Measurements from ENCODE around the gene NES. TPM values are rescaled to one million over a fixed set of nuclear protein-coding genes. Genes with fewer than 3 reads are reported as not detected.

Gene NES, protein sequence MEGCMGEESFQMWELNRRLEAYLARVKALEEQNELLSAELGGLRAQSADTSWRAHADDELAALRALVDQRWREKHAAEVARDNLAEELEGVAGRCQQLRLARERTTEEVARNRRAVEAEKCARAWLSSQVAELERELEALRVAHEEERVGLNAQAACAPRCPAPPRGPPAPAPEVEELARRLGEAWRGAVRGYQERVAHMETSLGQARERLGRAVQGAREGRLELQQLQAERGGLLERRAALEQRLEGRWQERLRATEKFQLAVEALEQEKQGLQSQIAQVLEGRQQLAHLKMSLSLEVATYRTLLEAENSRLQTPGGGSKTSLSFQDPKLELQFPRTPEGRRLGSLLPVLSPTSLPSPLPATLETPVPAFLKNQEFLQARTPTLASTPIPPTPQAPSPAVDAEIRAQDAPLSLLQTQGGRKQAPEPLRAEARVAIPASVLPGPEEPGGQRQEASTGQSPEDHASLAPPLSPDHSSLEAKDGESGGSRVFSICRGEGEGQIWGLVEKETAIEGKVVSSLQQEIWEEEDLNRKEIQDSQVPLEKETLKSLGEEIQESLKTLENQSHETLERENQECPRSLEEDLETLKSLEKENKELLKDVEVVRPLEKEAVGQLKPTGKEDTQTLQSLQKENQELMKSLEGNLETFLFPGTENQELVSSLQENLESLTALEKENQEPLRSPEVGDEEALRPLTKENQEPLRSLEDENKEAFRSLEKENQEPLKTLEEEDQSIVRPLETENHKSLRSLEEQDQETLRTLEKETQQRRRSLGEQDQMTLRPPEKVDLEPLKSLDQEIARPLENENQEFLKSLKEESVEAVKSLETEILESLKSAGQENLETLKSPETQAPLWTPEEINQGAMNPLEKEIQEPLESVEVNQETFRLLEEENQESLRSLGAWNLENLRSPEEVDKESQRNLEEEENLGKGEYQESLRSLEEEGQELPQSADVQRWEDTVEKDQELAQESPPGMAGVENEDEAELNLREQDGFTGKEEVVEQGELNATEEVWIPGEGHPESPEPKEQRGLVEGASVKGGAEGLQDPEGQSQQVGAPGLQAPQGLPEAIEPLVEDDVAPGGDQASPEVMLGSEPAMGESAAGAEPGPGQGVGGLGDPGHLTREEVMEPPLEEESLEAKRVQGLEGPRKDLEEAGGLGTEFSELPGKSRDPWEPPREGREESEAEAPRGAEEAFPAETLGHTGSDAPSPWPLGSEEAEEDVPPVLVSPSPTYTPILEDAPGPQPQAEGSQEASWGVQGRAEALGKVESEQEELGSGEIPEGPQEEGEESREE (N-terminal part only)
- 30.5 and 35.0 TPM in 2 replicates for total RNA-seq

DNA sequence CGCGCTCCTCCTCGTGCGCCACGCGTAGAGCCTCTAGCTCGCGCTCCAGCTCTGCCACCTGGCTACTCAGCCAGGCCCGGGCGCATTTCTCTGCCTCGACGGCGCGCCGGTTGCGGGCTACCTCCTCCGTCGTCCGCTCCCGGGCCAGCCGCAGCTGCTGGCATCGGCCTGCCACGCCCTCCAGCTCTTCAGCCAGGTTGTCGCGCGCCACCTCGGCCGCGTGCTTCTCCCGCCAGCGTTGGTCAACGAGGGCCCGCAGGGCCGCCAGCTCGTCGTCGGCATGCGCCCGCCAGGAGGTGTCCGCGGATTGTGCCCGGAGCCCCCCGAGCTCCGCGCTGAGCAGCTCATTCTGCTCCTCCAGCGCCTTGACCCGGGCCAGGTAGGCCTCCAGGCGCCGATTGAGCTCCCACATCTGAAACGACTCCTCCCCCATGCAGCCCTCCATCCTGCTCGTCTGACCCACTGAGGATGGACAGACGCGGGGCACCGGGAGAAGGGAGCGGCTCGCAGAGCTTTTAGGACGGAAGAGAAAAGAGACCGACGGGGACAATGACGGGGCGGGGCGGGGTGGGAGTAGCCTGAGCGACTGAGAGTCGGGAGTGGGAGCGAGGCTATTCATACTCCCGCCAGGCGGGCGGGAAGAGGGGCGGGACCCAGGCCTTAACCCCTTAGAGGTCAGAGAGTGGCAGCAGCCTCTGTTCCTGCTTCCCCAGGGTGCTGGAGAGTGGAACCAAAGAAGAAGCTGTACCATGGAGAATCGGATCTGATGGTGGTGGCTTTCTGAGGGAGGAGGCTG is at the start of gene NES:
TSS of gene NES (minus strand) at position 588 of the 796 bp plus-strand sequence. CDS start at position 445, 143 bp downstream.

DNA sequence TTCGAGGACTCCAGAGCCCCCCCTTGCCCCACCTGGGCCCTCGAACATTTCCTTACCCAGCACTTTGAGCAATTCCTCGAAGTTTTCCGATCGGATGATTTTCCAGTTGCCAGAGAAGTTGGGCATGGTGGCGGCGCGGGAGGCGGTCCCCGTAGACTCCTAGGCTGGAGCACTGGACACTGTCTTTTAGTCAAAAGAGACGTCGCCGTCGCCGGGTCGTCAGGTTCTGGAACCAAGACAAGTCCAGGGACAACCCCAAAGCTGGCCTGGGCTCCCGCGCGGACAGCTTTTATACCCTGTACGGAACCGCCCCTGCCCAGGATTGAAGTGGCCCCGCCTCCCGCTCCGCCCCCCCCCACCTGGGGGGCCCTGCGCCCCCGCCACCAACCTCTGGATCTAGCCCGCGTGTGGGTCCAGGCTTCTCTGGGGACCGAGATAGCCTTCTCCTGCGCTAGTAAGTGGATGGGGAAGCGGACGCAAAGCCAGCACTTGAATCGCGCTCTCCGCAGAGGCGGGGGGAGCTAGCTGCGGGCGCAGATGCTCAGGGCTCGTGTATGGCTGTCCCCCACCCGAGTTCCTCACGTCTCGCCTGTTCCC is 28.2 kb upstream of the NES start, which contains the start of gene CRABP2:
TSS of gene CRABP2 (minus strand) at position 263 of the 597 bp plus-strand sequence. CDS start at position 126, 137 bp downstream.

DNA sequence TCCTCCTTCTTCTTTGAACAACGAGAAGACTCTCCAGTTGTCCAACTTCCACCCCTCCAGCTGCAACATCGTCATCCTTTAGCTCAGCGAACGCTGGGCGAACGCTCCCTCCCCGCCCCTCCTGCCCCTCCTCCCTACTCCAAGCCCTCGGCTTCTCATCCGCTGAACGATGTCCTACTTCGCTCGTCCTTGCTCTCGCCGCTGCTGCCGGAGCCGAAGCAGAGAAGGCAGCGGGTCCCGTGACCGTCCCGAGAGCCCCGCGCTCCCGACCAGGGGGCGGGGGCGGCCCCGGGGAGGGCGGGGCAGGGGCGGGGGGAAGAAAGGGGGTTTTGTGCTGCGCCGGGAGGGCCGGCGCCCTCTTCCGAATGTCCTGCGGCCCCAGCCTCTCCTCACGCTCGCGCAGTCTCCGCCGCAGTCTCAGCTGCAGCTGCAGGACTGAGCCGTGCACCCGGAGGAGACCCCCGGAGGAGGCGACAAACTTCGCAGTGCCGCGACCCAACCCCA is 35.4 kb downstream of the NES start, which contains the start of gene BCAN:
TSS of gene BCAN (plus strand) at position 357 of the 504 bp plus-strand sequence. CDS start 3,938 bp downstream, outside the sequence.

DNA sequence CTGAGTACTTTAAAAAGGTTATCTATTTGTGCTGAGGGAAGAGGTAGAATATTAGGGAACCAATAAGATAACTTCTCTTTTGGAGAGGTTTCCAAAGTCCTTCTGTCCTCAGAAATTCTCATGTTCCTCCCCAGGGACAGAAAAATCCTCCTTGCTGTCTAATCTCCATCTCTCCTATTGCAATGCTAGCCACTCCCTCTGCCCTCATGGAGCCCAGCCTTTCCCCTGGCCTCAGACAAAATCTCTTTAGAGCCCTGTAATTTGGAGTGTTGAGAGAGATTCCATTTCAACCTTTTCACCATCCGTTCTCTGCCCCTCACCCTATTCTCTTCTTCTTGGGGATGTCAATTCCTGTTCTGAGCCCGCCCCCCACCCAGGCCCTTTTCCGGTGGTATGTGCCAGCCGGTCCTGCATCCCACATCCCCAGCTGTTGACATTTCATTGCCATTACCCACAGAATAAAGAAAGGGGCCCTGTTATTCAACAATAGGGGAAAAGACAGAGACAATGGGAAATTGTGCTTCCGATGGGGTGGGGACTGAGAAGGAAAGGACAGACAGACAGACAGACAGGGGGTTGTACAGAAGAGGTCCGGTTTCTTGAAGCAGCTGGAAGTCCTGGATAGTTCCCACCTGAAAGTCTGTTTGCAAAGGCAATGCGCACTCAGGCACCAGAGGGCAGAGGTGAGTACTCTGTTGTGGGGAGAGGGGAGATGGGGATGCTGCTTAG is 58.2 kb downstream of the NES start, which contains the start of gene HAPLN2:
TSS of gene HAPLN2 (plus strand) at position 563 of the 729 bp plus-strand sequence. CDS start 4,076 bp downstream, outside the sequence.

Other genes starting within 250 kb of the NES start
- 11.4 and 18.0 TPM in 2 replicates for gene MEF2D, start 176.6 kb downstream of the NES start, total RNA-seq
- 48.9 and 50.9 TPM in 2 replicates for gene IQGAP3, start 104.8 kb downstream of the NES start, total RNA-seq
- not detected in 2 replicates for gene TTC24, start 97.7 kb downstream of the NES start, total RNA-seq
- gene NAXE, start 85.6 kb downstream of the NES start, total RNA-seq: 110 and 113 TPM in 2 replicates
- gene GPATCH4, start 75.9 kb downstream of the NES start, total RNA-seq: 15.8 and 16.9 TPM in 2 replicates
- gene HAPLN2, start 58.0 kb downstream of the NES start, total RNA-seq: not detected in 2 replicates
- gene BCAN, start 35.3 kb downstream of the NES start, total RNA-seq: not detected in 2 replicates
- gene CRABP2, start 28.2 kb upstream of the NES start, total RNA-seq: 32.1 and 50.8 TPM in 2 replicates
- 11.0 and 11.6 TPM in 2 replicates for gene METTL25B, start 51.1 kb upstream of the NES start, total RNA-seq
- gene ISG20L2, start 51.4 kb upstream of the NES start, total RNA-seq: 22.4 and 24.9 TPM in 2 replicates
- gene MRPL24, start 63.7 kb upstream of the NES start, total RNA-seq: 96.9 and 106 TPM in 2 replicates
- 193 and 222 TPM in 2 replicates for gene HDGF, start 74.3 kb upstream of the NES start, total RNA-seq
- 41.6 and 43.2 TPM in 2 replicates for gene PRCC, start 90.1 kb upstream of the NES start, total RNA-seq
- gene SH2D2A, start 139.4 kb upstream of the NES start, total RNA-seq: 0.34 and 0.59 TPM in 2 replicates
- not detected in 2 replicates for gene INSRR, start 181.7 kb upstream of the NES start, total RNA-seq
- gene NTRK1, start 183.5 kb upstream of the NES start, total RNA-seq: not detected in 2 replicates
- 21.1 and 24.0 TPM in 2 replicates for gene PEAR1, start 216.3 kb upstream of the NES start, total RNA-seq
- gene LRRC71, start 243.2 kb upstream of the NES start, total RNA-seq: 0.15 and 1.3 TPM in 2 replicates